HG03520 (cell line): ENCODE results near the gene SORCS2.

ENCODE experiments used
- ATAC-seq: cut with Tn5 transposase; IDR thresholded peaks from one replicate; pipeline ENCODE4 v1.9.1; 2021; ENCODE audit warnings: mild to moderate bottlenecking, moderate library complexity; ENCODE audit not compliant: unreplicated experiment

The SORCS2 gene

GRCh38 chr4:7185487-7186030 lies 6.8 kb upstream of the SORCS2 start:
- ATAC-seq, result no peak

GRCh38 chr4:7186031-7186430 lies 6.3 kb upstream of the SORCS2 start:
- no peak for ATAC-seq

GRCh38 chr4:7186516-7187167 lies 5.7 kb upstream of the SORCS2 start:
- ATAC-seq, result no peak

GRCh38 chr4:7187168-7187535 lies 5.2 kb upstream of the SORCS2 start:
- no peak for ATAC-seq

- no peak for ATAC-seq
Observed at GRCh38 chr4:7187691-7188090, 4.6 kb upstream of the SORCS2 start.

GRCh38 chr4:7189066-7189465 lies 3.3 kb upstream of the SORCS2 start:
- ATAC-seq, result no peak

GRCh38 chr4:7189475-7190277 lies 2.7 kb upstream of the SORCS2 start:
- ATAC-seq, result no peak

- ATAC-seq, result no peak
Observed at GRCh38 chr4:7190278-7190594, 2.1 kb upstream of the SORCS2 start.

- ATAC-seq, result no peak
Observed at GRCh38 chr4:7190691-7191545, 1.4 kb upstream of the SORCS2 start.

- ATAC-seq, result no peak
Observed at GRCh38 chr4:7191546-7192251, 639 bp upstream of the SORCS2 start.

- no peak for ATAC-seq
Observed at GRCh38 chr4:7193030-7193958, 956 bp downstream of the SORCS2 start.

- ATAC-seq, result no peak
Observed at GRCh38 chr4:7194251-7195140, 2.2 kb downstream of the SORCS2 start.

- no peak for ATAC-seq
Observed at GRCh38 chr4:7195141-7195515, 2.8 kb downstream of the SORCS2 start.

GRCh38 chr4:7195546-7196287 lies 3.4 kb downstream of the SORCS2 start:
- no peak for ATAC-seq

GRCh38 chr4:7196288-7196651 lies 3.9 kb downstream of the SORCS2 start:
- ATAC-seq, result no peak

- ATAC-seq, result no peak
Observed at GRCh38 chr4:7196736-7197135, 4.4 kb downstream of the SORCS2 start.

- no peak for ATAC-seq
Observed at GRCh38 chr4:7197910-7198309, 5.6 kb downstream of the SORCS2 start.

- ATAC-seq, result no peak
Observed at GRCh38 chr4:7198440-7199128, 6.2 kb downstream of the SORCS2 start.
